GM12873 (cell line): ENCODE data around the gene CCDC34.

Experiments
- CTCF ChIP-seq: IDR thresholded peaks from 2 replicates; pipeline ENCODE4 v1.5.1; 2012; ENCODE audit warnings: low read depth, mild to moderate bottlenecking, moderate library complexity, low read length, control low read depth; ENCODE audit not compliant: insufficient read depth; ENCODE audit errors: missing control alignments

The CCDC34 gene

GRCh38 chr11:27349919-27350318 lies 13.1 kb downstream of the CCDC34 start:
- TF ChIP-seq CTCF = no peak

DNA sequence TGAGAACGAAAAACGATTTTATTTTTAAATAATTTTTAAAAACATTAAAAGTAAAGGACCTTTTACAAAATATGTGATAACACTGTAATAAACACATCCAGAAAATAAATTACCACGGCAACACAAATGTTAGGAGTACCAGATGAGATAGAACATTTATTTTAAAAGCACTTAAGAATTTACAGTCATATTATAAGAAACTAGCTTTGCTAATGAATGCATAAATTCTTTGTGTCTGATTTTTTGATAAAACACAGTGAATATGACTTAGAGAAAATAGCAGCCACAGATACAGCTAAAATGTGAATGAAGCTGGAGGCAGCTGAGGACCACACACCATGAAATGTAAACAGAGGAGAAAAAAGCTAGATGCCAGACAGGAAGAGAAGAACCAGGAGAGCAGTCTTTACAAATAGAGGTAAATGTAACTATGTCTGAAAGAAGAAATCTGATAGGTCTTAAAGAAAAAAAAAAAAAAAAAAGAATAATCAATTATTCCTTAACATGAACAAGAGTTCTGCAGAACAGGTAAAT lies 14.6 kb downstream of the CCDC34 start:
- TF ChIP-seq CTCF = no peak

DNA sequence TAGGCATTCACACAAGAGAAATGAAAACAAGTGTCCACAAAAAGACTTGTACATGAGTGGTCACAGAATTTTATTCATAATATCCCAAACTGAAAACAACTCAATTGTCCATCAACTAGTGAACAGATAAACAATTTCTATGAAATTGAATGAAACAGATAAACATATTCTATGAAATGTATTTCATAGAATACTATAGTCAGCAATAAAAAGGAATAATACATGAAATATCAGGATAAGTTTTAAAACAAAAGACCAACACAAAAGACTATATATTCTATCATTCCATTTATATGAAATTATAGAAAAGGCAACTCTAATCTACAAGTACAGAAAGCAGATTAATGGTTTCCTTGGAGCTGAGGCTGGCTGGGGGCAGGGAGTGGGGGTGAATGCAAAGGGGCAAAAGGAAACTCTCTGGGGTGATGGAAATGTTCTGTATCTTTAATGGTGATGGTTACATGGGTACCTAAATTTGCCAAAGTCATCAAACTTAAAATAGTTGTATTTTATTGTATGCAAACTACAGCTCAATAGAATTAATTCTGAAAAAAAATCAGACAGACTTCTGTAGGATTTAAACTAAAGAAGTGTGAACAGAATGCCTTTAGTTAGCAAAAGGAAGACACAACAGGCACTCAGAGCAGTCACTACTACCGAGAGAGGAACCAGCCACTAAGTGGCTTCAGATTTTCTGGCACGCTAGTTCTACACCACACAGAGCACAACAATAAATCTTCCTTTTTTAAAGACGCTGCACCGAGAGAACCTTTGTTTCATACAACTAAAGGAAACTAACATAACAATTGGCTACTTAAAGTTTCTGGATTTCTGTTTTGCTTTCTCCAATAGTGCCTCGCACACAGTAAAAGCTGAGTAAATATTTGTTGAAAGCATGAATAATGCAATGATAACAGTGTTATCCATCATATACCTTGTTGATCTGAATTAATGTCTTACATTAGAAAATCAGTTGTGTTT lies 15.4 kb downstream of the CCDC34 start:
- TF ChIP-seq CTCF = no peak

GRCh38 chr11:27339941-27340340 lies 23.1 kb downstream of the CCDC34 start:
- no peak for TF ChIP-seq CTCF

- no peak for TF ChIP-seq CTCF
Measured at GRCh38 chr11:27331981-27332380, 31.0 kb downstream of the CCDC34 start.

DNA sequence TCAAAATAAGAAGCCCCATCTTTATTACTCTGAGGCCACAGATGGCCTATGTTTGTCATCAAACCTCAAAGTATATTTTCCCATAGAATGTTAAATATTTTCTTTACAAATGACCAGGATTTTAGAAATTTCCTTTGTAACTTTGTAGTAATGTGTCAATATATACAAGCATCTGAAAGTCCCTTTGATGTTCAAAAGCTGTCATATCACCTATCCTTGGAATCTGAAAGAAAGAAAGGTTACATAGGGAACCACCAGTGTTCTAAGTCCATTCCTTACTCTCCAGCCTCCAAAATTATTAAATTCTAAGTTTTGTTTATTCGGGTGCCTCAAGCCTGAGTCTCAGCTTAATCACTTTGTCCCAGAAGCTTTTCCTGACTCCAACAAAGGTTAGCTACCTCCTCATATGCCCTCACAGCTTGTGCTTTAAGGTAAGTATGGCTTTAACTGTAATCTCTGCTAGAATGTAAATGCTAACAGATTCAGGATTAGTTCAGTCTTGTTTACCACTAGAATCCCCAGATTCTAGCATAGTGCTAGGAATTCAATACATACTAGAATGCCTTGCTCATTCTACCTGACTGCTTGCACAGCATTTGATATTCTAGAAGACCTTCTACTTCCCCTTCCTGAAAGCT lies 32.3 kb downstream of the CCDC34 start:
- TF ChIP-seq CTCF = no peak
